K562 (cell line): ENCODE results near the gene PGD. TPM values are rescaled to one million over a fixed set of nuclear protein-coding genes. Genes with fewer than 3 reads are reported as not detected.

Source experiments
- ATAC-seq: fragments of 200-7000 bp; cut with Tn5 transposase; 3 replicates; pipeline ENCODE4 v1.9.1; 2020; ENCODE audit warnings: moderate library complexity
- BruUV-seq: library from RNA; stranded (reverse); fragments of 400-500 nt; replicated peaks from 2 replicates; lab custom pipeline; 2021; lab: Mats Ljungman, UMichigan
- CTCF ChIA-PET: fragments of 300-600 bp; formaldehyde crosslinking; extraction: SDS; loops from one replicate; lab custom pipeline; 2021; ENCODE audit warnings: low intra/inter-chr PET ratio; lab: Yijun Ruan, JAX
- POLR2A ChIA-PET: fragments of 300-600, 350-650 bp; sonication (Branson Sonifier 250); formaldehyde crosslinking; extraction: SDS; loops from one replicate; lab custom pipeline; 2021; ENCODE audit warnings: antibody characterized with exemption, inconsistent platforms; lab: Yijun Ruan, JAX
- DNase-seq, 4 experiments: peaks; one replicate each; pipeline versions ENCODE4 v3.0.0 to v3.0.0-alpha.2; 2011 to 2018; ENCODE audit warnings: low spot score in 3 of 4, mixed read lengths in 3 of 4; ENCODE audit errors: extremely low read depth in 1 of 4
- FAIRE-seq: peaks from 2 replicates; lab custom pipeline; 2011; peaks lifted over from hg19 to GRCh38; lab: Jason Lieb, UNC
- H2AFZ ChIP-seq: 2 replicates; pipeline ENCODE4 v1.6.0; 2011; ENCODE audit warnings: low read depth, low read length, control low read depth, inconsistent platforms
- H3K27ac ChIP-seq: fragments of 200-600 bp; 3 replicates; pipeline ENCODE4 v1.8.0; 2011; ENCODE audit warnings: low read depth, mild to moderate bottlenecking, control low read depth, inconsistent platforms, low read length, moderate library complexity, mixed read lengths; ENCODE audit errors: extremely low read depth
- H3K27me3 ChIP-seq, 2 experiments: fragments of 300-600 bp in 1 of 2; 2 replicates in 1 of 2; 3 replicates in 1 of 2; pipeline versions ENCODE4 v1.6.0 to v1.8.0; 2011; ENCODE audit warnings: inconsistent platforms in 2 of 2, low read length in 2 of 2, mild to moderate bottlenecking in 1 of 2, mixed read lengths in 1 of 2, moderate library complexity in 1 of 2; ENCODE audit not compliant: control insufficient read depth in 2 of 2, insufficient read depth in 2 of 2
- H3K36me3 ChIP-seq: fragments of 300-600 bp; 3 replicates; pipeline ENCODE4 v1.8.0; 2011; ENCODE audit warnings: mild to moderate bottlenecking, low read length, inconsistent platforms; ENCODE audit not compliant: control insufficient read depth, insufficient read depth
- H3K4me1 ChIP-seq, 2 experiments: fragments of 200-600 bp in 1 of 2; replicated peaks in 1 of 2; 2 replicates in 1 of 2; 3 replicates in 1 of 2; pipeline versions ENCODE4 v1.5.1 to v1.8.0; 2011; ENCODE audit warnings: inconsistent platforms in 2 of 2, low read length in 2 of 2, mild to moderate bottlenecking in 1 of 2, mixed read lengths in 1 of 2, moderate library complexity in 1 of 2; ENCODE audit not compliant: control insufficient read depth in 2 of 2, insufficient read depth in 2 of 2
- H3K4me2 ChIP-seq: 2 replicates; pipeline ENCODE4 v1.6.1; 2011; ENCODE audit warnings: low read length, control low read depth, inconsistent platforms, mixed read lengths; ENCODE audit not compliant: insufficient read depth
- H3K4me3 ChIP-seq: fragments of 200-600 bp; sonication (generic), shearing (Covaris generic); 2 replicates; pipeline ENCODE4 v1.5.1; 2016; ENCODE audit warnings: control low read depth, inconsistent platforms
- H3K79me2 ChIP-seq: fragments of 200-600 bp; 3 replicates; pipeline ENCODE4 v1.8.0; 2011; ENCODE audit warnings: low read length, inconsistent platforms; ENCODE audit not compliant: control insufficient read depth, insufficient read depth
- H3K9ac ChIP-seq, 2 experiments: 2 replicates each; pipeline versions ENCODE4 v1.6.0 to v1.6.1; 2011; ENCODE audit warnings: low read depth in 2 of 2, low read length in 2 of 2, control low read depth in 1 of 2, inconsistent platforms in 1 of 2, mild to moderate bottlenecking in 1 of 2, mixed read lengths in 1 of 2; ENCODE audit not compliant: insufficient read depth in 1 of 2
- H3K9me1 ChIP-seq: one replicate; pipeline ENCODE4 v1.6.0; 2011; ENCODE audit warnings: inconsistent platforms, mild to moderate bottlenecking, low read length, moderate library complexity; ENCODE audit not compliant: control insufficient read depth, insufficient read depth
- H3K9me3 ChIP-seq: replicated peaks from 2 replicates; pipeline ENCODE4 v1.5.1; 2011; ENCODE audit warnings: low read depth, low read length, inconsistent platforms; ENCODE audit not compliant: control insufficient read depth, insufficient read depth
- H4K20me1 ChIP-seq: replicated peaks from 2 replicates; pipeline ENCODE4 v1.6.1; 2011; ENCODE audit warnings: low read length, inconsistent platforms, mixed read lengths; ENCODE audit not compliant: control insufficient read depth, insufficient read depth
- XRCC3 ChIP-seq: fragments of 450-650 bp; IDR thresholded peaks from 2 replicates; pipeline ENCODE4 v1.6.1; 2017; ENCODE audit warnings: mild to moderate bottlenecking, moderate library complexity
- ZNF384 ChIP-seq: IDR thresholded peaks from 2 replicates; pipeline ENCODE4 v1.6.1; 2012; ENCODE audit warnings: low read depth, low read length, improper control_type of control experiment
- WGBS: fragments of 100-300 bp; shearing (Covaris generic); methylation state at CpG from one replicate; pipeline ENCODE4 v1.1.6; 2016; ENCODE audit warnings: low coverage, mixed read lengths; ENCODE audit not compliant: insufficient coverage; ENCODE audit errors: missing lambda C conversion rate; 5-methylcytosine and 5-hydroxymethylcytosine counted together
- in situ Hi-C: fragments of 300-500 bp; cut with MboI; formaldehyde crosslinking; loops from 4 replicates; pipeline ENCODE4 v1.15.0; 2018; ENCODE audit warnings: inconsistent platforms, mixed read lengths
- intact Hi-C: fragments of 100-400 bp; cut with micrococcal nuclease; formaldehyde crosslinking; loops from 2 replicates; pipeline ENCODE4 v1.14.2; 2022
- polyA plus RNA-seq, 8 experiments: library from polyadenylated mRNA; depleted of rRNA in 4 of 8; stranded (reverse) in 5 of 8; unstranded in 3 of 8; fragments of >200 nt; fragmentation: Nextera tagmentation in 2 of 8; fragmentation: Illumina TruSeq in 1 of 8; extraction: Ambion mirVana in 2 of 8; extraction: Trizol in 1 of 8; gene quantifications; 2 replicates each; pipeline versions ENCODE4 v1.2.1 to v1.2.3, GENCODE V29; 2011 to 2014; ENCODE audit warnings: inconsistent platforms in 1 of 8, missing spikeins in 1 of 8
- total RNA-seq, 7 experiments: library from RNA; depleted of rRNA in 6 of 7; stranded (reverse); fragments of >200 nt in 6 of 7; fragmentation: Illumina TruSeq in 2 of 7; extraction: Trizol in 2 of 7; gene quantifications; 2 replicates each; pipeline versions ENCODE4 v1.2.1 to v1.2.3, GENCODE V29; 2011 to 2021; ENCODE audit warnings: low replicate concordance in 1 of 7

Gene PGD
- total and polyA plus RNA-seq, 9 of the 15 experiments (the other 6 are each of a cell fraction or from before 2014, with no cell fraction given) = 177 to 542 (median 270) TPM

DNA sequence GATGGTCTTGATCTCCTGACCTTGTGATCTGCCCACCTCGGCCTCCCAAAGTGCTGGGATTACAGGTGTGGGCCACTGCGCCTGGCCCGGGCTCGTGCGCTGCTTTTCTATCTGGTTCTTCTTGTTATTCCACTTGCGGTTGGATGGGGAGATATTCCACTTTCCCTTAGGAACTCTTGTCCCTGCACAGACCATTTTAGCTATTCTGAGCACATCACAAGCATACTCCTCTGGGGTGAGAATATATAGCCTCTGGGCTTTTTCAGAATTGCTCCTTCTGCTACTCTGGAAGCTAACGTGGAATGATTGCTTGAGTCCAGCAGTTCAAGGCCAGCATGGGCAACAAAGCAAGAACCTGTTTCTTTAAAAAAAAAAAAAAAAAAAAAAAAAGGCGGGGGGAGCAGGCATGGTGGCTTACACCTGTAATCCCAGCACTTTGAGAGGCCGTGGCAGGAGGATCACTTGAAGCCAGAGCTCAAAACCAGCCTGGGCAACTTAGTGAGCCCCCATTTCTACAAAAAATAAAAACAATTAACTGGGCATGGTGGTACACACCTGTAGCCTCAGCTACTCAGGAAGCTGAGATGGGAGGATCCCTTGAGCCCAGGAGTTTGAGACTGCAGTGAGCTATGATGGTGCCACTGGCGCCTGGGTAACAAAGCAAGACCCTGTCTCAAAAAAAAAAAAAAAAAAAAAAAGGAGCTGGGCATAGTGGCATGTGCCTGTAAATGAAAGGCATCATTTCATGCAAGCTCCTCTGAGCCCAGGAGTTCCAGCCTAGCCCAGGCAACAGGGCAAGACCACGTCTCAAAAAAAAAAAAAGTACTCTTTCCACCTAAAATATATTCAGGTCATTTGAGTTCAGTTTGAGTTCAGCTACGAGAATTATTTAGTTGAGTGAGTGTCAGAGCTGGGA lies 11.8 kb upstream of the PGD start:
- no peaks in the 10 kb centered on the region for H3K36me3 ChIP-seq
- ChIA-PET POLR2A (interaction anchor here (0.6 to 4.2 kb wide), 6 partner anchors 9 to 250 kb away, joined by 3 to 29 read pairs (median 4); partner anchors contain the start of genes CENPS and PGD), CTCF (interaction anchor here (1.1 kb wide), 1 partner anchor 42 kb away, joined by 4 read pairs; no protein-coding TSS in a partner anchor)
- no peaks in the 10 kb centered on the region for H3K79me2 ChIP-seq
- no peak overlapping the region for H3K4me3 ChIP-seq
- H2AFZ ChIP-seq = no peak overlapping the region
- TF ChIP-seq ZNF384 (0 out of 2 replicates have a peak, but pooled peaks have one; percentile 39), XRCC3 (no peak)
- H3K27ac ChIP-seq = peak overlapping the region; percentile 36; the same call in 2 of the 3 replicates
- 62% methylated on average over 12 of the region's 12 CpGs for WGBS
- no peaks in the 10 kb centered on the region for H3K9me1 ChIP-seq
- H4K20me1 ChIP-seq = no peaks in the 10 kb centered on the region
- no peak for FAIRE-seq
- no peak overlapping the region for H3K4me2 ChIP-seq
- H3K27me3 ChIP-seq = no peaks in the 10 kb centered on the region
- intact Hi-C loops (no loop called here), in situ Hi-C loops (no loop called here)
- H3K9ac ChIP-seq = no peak overlapping the region
- ATAC-seq = no peak
- DNase-seq = no peak
- H3K4me1 ChIP-seq = peaks cover 3 to 11% of the 10 kb centered on the region in 2 experiments; a peak in 2 of 5 replicates
- no TSS peak for BruUV-seq
- H3K9me3 ChIP-seq = no peaks in the 10 kb centered on the region
